Dermis microvascular lymphatic vessel endothelial cell (primary cell): ENCODE measurements around the gene SH3GL2. TPM values are rescaled to one million over a fixed set of nuclear protein-coding genes. Genes with fewer than 3 reads are reported as not detected.

Source experiments
- DNase-seq, 2 donors: peaks; one replicate each; pipeline versions ENCODE4 v3.0.0 to v3.0.0-alpha.2; 2010; ENCODE audit warnings: low read depth in 2 of 2
- total RNA-seq: library from RNA; depleted of rRNA; stranded (reverse); fragments of >200 nt; gene quantifications from 2 replicates; pipeline ENCODE4 v1.2.1, GENCODE V29; 2014

Gene SH3GL2
- total RNA-seq, 1 donor from 2014 or later, result under 0.01 TPM

- no peak for DNase-seq
Observed at GRCh38 chr9:17658237-17658636, 79.4 kb downstream of the SH3GL2 start.

GRCh38 chr9:17660158-17660557 is 81.3 kb downstream of the SH3GL2 start:
- no peak for DNase-seq

DNA sequence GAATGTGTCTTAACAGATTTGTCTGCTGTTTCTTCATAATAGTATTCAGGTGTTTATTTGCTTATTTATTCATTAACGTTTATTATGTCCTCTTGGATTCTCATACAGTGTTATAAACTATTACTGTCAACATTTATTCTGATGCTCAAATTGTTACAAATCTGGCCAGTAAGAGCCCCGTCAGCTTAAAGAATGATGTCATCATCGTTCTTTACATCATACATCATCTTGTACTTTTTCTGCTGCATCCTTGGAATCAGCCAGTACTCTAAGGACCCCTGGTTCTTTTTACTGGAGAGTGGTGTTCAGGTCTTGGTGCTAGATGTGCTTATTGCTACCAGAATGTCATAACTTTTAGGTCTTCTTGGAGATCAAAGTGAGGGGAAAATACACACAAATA is 86.6 kb downstream of the SH3GL2 start:
- DNase-seq, result no peak

DNA sequence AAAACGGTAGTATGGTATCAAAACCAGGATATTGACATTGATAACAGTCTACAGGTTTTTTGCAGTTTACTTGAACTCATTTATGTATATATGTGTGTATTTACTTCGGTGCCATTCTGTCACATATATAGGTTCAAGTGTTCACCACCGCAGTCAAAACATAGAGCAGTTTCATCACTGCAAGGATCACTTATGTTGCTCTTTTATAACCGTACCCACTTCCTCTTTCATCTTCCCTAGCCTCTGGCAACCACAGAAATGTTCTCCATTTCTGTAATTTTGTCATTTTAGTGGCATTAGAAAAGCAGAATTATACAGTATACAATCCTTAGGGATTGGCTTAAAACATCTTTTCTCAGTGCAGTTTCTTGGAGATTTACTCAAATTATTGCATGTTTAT is 90.3 kb downstream of the SH3GL2 start:
- DNase-seq, result no peak

GRCh38 chr9:17682684-17683083 is 103.8 kb downstream of the SH3GL2 start:
- no peak for DNase-seq

- no peak for DNase-seq
Observed at GRCh38 chr9:17688834-17689233, 110.0 kb downstream of the SH3GL2 start.

GRCh38 chr9:17694336-17694735 is 115.5 kb downstream of the SH3GL2 start:
- no peak for DNase-seq

DNA sequence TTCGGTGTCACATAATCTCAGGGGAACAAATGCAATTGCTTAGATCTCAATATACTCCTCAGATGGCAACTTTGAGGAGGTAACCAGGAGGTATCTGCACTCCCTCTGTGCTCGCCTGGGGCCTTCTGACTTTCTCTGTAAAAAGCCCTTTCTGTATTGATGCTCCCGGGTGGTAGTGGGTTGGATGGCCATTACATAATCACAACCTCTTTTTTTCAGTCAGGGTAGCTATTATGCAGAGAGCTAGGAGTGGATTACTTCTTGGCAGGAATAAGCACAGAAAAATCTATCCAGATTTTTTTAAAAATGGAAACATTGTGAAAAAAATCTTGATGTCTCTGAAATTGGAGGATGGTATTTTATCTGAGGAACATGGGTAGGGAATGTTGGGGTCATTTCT is 116.6 kb downstream of the SH3GL2 start:
- no peak for DNase-seq

DNA sequence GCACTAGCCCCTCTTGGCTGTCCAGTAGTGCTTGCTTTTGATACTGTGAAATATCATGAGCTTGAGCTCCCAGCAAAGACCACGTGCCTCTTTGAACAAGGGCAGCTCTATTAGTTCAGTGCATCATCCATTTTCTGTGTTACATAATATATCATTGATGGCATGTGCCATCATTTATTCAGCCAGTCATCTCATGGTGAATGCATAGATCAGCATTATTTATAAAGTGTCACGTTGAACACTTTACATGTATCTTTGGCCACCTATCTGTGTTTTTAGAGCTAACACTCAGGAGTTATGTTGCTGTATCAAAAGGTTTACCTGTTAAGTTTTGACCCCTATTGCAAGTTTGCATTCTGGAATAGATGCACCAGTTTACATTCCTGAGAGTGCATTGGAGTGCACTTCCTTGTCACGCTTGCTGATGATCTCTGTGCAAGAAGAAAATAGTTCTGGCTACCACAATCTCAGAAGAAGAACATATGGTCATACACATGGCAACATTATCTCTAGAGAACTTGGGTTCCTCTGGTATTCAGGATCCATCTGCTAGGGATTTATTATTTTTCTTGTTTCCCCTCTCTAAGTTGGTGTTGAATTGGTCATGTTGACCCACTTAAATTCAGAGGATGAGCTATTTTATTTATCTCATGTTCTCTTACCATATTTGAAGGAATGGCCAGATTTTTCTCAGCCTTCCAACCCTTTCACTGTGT is 120.9 kb downstream of the SH3GL2 start:
- no peak for DNase-seq

DNA sequence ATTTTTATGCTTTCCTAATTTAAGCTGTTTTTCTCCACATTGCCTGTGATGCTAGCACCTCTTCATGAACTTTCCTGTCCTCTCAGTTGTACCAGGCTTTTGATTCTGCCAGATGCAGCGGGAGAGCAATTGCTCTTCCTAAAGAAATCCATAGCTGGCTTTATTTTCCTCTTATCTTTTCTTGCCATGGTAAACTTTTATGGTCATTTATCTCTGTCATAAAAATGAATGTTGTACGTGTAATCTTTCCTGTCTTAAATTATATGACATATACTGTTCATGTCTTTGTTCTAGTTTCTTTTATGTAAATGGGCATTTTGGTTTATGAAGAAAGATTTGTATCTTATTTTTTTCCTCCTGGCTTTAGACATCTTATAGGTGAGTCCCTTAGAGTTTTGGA is 127.5 kb downstream of the SH3GL2 start:
- DNase-seq, result no peak

- no peak for DNase-seq
Observed at GRCh38 chr9:17719053-17719452, 140.2 kb downstream of the SH3GL2 start.

GRCh38 chr9:17721954-17722353 is 143.1 kb downstream of the SH3GL2 start:
- DNase-seq, result no peak

GRCh38 chr9:17723656-17724055 is 144.8 kb downstream of the SH3GL2 start:
- DNase-seq, result no peak

- DNase-seq, result no peak
Observed at GRCh38 chr9:17725399-17726010, 146.6 kb downstream of the SH3GL2 start.

DNA sequence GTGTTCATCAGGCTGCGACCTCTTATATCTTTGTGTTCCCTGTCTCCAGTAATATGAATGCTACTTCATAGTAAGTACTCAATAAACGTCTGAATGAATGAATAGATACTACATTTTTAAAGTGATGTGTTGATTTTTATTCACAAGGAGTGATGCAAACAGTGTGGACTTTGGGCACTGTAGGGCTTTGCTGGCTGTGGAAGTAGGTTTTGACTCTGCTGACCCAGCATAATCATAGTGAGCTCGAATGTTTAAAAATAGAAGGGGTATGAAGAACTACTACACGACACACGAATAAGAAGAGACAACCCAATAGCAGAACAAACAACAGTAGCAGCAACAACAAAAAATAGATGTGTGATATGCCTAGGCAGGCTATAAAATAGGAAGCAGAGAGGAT is 147.4 kb downstream of the SH3GL2 start:
- DNase-seq, result no peak

DNA sequence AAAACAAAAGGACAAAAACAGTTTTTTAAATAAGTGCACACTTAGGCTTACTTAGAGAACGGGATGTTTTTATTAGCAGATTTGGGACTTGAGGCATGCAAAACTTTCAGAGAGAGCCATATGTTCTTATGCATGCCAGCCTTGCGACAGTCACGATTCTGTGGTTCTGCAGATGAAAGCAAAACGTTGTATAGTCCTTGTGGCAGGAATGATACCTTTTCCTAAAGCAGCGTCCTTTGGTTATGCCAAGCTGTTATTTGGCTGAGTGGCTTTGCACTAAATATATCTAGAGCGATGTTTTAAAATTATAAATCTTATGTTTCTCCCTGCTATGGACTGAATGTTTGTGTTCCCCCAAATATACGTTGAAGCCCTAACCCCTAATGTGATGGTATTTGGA is 152.0 kb downstream of the SH3GL2 start:
- DNase-seq, result no peak

- DNase-seq, result no peak
Observed at GRCh38 chr9:17731308-17731707, 152.4 kb downstream of the SH3GL2 start.

GRCh38 chr9:17734674-17735073 is 155.8 kb downstream of the SH3GL2 start:
- no peak for DNase-seq

GRCh38 chr9:17735859-17736258 is 157.0 kb downstream of the SH3GL2 start:
- no peak for DNase-seq

- no peak for DNase-seq
Observed at GRCh38 chr9:17739022-17739421, 160.2 kb downstream of the SH3GL2 start.

- no peak for DNase-seq
Observed at GRCh38 chr9:17739736-17740135, 160.9 kb downstream of the SH3GL2 start.

DNA sequence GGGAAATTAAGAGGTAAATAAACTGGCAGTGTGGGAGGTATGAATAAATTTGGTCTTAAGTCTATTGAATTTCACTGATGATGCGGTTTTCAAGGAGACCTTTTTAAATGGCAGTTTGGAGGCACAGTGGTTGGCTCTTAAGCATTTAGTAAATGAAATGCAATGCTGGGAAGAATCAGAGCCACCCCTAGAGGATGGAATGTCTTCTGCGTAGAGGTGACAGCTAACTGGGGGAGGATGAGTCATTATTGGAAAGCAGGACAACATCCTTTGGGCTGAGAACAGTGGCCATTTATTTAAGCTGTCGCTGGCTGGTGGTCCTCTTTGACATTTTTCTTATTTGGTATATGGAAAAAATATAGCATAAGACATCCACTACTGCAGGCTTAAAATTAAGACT is 163.2 kb downstream of the SH3GL2 start:
- no peak for DNase-seq

- DNase-seq, result peak in 1 of 2 donors; percentile 21
Observed at GRCh38 chr9:17744786-17745185, 165.9 kb downstream of the SH3GL2 start.
